ENCODE measurements around the gene APOC4.

APOC4 gene

GRCh38 chr19:44948237-44948636 lies 6.2 kb downstream of the APOC4 start:
- Mint-ChIP-seq H3K27me3 (no peaks in the 10 kb centered on the region), H3K4me1 (peaks cover 4% of the 10 kb centered on the region), H3K4me3 (no peak overlapping the region), H3K9me3 (no peaks in the 10 kb centered on the region), H3K36me3 (no peaks in the 10 kb centered on the region), H3K27ac (no peak overlapping the region)

- H3K27ac Mint-ChIP-seq: no peak overlapping the region
- H3K4me1 Mint-ChIP-seq: peaks cover 8% of the 10 kb centered on the region
- no peak overlapping the region for H3K4me3 Mint-ChIP-seq
- no peaks in the 10 kb centered on the region for H3K36me3 Mint-ChIP-seq
- H3K27me3 Mint-ChIP-seq: no peaks in the 10 kb centered on the region
- no peaks in the 10 kb centered on the region for H3K9me3 Mint-ChIP-seq
Measured at GRCh38 chr19:44948763-44949374, 6.8 kb downstream of the APOC4 start.

DNA sequence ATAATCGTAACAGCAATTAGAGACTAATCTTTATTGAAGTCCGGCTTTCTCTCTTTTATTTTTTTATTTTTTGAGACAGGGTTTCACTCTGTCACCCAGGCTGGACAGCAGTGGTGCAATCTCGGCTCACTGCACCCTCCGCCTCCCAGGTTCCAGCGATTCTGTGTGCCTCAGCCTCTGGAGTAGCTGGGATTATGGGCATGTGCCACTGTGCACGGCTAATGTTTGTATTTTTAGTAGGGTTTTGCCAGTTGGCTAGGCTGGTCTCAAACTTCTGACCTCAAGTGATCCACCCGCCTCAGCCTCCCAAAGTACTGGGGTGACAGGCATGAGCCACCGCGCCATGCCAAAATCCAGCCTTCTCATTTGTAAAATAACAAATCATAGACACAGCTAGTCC lies 7.5 kb downstream of the APOC4 start:
- Mint-ChIP-seq H3K36me3 (no peaks in the 10 kb centered on the region), H3K27me3 (no peaks in the 10 kb centered on the region), H3K27ac (no peak overlapping the region), H3K4me3 (no peak overlapping the region), H3K9me3 (no peaks in the 10 kb centered on the region), H3K4me1 (peaks cover 8% of the 10 kb centered on the region)

DNA sequence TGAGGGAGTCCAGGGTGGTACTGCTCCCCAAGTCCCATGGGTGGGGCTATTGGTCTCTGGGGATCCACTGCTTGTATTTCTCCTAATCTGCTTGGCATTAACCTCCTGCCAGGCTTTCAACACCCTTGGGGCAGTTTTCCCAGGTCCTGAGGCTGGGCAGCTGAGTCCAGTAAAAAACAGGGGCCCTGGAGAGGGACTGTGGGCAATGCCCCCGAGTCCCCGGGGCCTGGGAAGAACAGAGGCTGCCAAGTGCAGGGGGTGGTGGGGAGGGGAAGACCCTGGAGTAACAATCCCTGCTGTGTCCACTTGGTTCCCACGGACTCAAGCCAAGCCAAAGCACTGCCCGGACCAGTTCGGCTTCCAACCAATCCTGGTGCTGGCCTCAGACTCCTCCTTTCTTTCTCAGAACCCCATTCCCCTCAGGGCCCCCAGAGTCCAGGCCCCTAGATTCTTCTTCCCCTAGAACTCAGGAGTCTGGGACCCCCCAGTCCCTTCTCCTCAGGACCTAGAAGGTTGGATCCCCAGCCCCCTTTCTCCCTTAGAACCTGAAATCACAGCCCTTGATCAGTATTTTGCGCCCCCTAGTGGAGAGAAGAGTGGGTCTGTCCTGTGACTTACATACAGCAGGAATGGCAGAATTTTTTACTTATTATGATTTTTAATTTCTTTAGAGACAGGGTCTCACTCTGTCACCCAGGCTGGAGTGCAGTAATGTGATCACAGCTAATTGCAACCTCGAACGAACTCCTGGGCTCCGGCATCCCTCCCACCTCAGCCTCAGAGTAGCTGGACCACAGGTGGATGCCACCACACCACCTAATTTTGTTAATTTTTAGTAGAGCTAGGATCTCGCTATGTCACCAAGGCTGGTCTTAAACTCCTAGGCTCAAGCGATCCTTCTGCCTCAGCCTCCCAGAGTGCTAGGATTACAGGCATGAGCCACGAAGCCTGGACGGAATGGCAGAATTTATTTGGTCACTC lies 9.4 kb downstream of the APOC4 start:
- Mint-ChIP-seq H3K36me3 (no peaks in the 10 kb centered on the region), H3K4me3 (no peak overlapping the region), H3K9me3 (no peaks in the 10 kb centered on the region), H3K4me1 (peaks cover 16% of the 10 kb centered on the region), H3K27me3 (no peaks in the 10 kb centered on the region), H3K27ac (no peak overlapping the region)

GRCh38 chr19:44954278-44954648 lies 12.2 kb downstream of the APOC4 start:
- H3K27ac Mint-ChIP-seq: peak overlapping the region; percentile 94
- H3K36me3 Mint-ChIP-seq: no peaks in the 10 kb centered on the region
- H3K27me3 Mint-ChIP-seq: no peaks in the 10 kb centered on the region
- peak overlapping the region; percentile 97 for H3K4me3 Mint-ChIP-seq
- no peaks in the 10 kb centered on the region for H3K9me3 Mint-ChIP-seq
- H3K4me1 Mint-ChIP-seq: peaks cover 32% of the 10 kb centered on the region

- H3K27ac Mint-ChIP-seq: peak within 1 kb of the TSS; percentile 94
- H3K4me1 Mint-ChIP-seq: peaks cover 39% of the 10 kb centered on the region
- no peaks in the 10 kb centered on the region for H3K27me3 Mint-ChIP-seq
Measured at GRCh38 chr19:44954649-44955504, 12.8 kb downstream of the APOC4 start, which contains the start of gene CLPTM1. CLPTM1 (plus strand) TSS chr19:44955380; CDS start chr19:44955396, 16 bp downstream.

DNA sequence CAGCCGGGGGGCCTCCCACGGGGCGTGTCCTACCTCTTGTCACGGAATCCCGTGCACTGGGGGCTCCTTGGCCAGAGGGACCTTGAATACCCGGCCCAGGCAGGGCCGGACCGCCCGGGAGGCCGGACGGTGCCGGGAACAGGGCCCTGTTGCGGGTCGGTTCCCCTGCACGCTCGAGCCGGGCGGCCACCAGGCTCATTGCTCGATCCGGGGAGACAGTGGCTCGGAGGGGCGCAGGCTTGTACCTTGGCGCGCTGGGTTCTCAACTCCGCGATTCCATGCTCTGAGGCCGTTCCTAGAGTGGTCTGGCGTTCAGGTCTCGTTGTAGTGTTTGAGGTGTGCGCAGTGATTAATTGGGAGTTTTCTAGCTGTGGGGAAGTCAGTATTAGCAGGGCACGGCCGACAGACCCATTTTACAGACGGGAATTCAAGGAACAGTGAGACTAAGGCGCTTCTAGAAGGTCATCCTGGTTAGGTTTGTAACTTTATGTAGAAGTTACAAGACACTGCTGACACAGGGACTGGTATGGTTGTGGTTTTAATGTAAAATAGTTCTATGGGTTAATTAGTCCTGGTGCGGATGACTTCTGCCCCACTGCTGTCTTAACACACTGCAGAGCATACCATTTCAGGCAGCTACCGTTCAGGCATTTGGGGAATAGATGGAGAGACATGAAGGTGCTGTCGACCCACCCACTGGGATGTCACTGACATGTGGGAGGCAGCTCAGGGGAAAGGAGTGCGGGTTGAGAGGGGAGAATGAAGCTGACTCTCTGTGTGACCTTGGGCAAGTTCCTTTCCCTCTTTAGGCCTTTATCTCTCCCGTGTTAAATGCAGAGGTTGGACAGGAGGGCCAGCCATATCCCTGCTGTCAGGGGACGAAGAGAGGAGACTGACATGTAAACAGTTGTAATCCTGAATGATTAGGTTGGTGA lies 13.7 kb downstream of the APOC4 start:
- no peaks in the 10 kb centered on the region for H3K9me3 Mint-ChIP-seq
- H3K27ac Mint-ChIP-seq: peak overlapping the region; percentile 63
- H3K36me3 Mint-ChIP-seq: peaks cover 2% of the 10 kb centered on the region
- no peaks in the 10 kb centered on the region for H3K27me3 Mint-ChIP-seq
- peak overlapping the region; percentile 97 for H3K4me3 Mint-ChIP-seq
- peaks cover 46% of the 10 kb centered on the region for H3K4me1 Mint-ChIP-seq

More at GRCh38 chr19:44954649-44955504, 12.8 kb downstream of the APOC4 start, which contains the start of gene CLPTM1:
- Mint-ChIP-seq H3K9me3 (no peaks in the 10 kb centered on the region), H3K36me3 (no peaks in the 10 kb centered on the region), H3K4me3 (peak within 1 kb of the TSS; percentile 97)

GRCh38 chr19:44957526-44957925 lies 15.5 kb downstream of the APOC4 start:
- H3K27ac Mint-ChIP-seq: peak overlapping the region; percentile 42
- H3K27me3 Mint-ChIP-seq: no peaks in the 10 kb centered on the region
- H3K4me3 Mint-ChIP-seq: peak overlapping the region; percentile 97
- peaks cover 45% of the 10 kb centered on the region for H3K4me1 Mint-ChIP-seq
- no peaks in the 10 kb centered on the region for H3K9me3 Mint-ChIP-seq
- H3K36me3 Mint-ChIP-seq: peaks cover 2% of the 10 kb centered on the region

GRCh38 chr19:44958090-44958489 lies 16.1 kb downstream of the APOC4 start:
- Mint-ChIP-seq H3K27ac (peak overlapping the region; percentile 42), H3K27me3 (no peaks in the 10 kb centered on the region), H3K4me3 (no peak overlapping the region), H3K4me1 (peaks cover 45% of the 10 kb centered on the region), H3K9me3 (no peaks in the 10 kb centered on the region), H3K36me3 (peaks cover 2% of the 10 kb centered on the region)

- peaks cover 41% of the 10 kb centered on the region for H3K4me1 Mint-ChIP-seq
- no peaks in the 10 kb centered on the region for H3K9me3 Mint-ChIP-seq
- H3K36me3 Mint-ChIP-seq: peaks cover 4% of the 10 kb centered on the region
- peak overlapping the region; percentile 8 for H3K27ac Mint-ChIP-seq
- no peaks in the 10 kb centered on the region for H3K27me3 Mint-ChIP-seq
- no peak overlapping the region for H3K4me3 Mint-ChIP-seq
Measured at GRCh38 chr19:44959691-44960090, 17.7 kb downstream of the APOC4 start.

DNA sequence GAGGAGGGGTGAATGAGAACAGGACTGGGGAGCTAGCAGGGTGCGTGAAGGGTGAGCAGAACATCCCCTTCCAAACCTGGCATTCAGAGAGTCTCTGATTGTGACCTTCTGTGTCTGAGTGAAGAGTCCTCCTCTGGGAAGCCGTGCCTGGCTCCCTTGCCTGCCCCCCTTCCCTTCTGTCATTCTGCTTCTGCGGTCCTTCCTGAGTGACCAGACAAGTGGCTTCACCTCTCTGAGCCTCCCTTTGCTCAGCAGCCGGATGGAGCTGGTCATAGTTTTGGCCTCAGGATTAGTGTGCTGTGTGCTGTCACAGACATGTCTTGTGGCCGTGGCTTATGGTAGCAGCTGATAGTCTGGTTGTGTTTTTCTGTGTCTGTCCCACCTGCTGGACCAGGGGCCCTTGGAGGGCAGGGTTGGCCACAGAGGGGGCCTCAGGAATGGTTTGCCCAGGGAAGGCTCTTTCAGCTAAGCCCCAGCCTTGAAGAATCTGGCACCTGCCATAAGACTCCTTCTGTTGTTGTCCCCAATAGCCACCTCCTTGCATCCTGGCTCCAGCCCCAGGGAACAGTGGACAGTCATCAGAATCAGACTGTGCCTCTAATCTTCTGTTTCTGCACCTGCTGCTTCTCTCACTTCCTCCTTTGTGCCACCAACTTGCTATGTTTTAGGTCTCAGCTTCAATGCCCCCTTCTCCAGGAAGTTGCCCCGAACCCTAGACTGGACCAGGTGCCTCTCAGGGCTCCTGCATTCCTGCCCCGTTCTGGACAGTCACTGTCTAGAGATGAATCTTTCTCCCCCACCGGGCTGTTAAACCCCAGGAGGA lies 19.1 kb downstream of the APOC4 start:
- H3K4me1 Mint-ChIP-seq: peaks cover 37% of the 10 kb centered on the region
- peaks cover 5% of the 10 kb centered on the region for H3K36me3 Mint-ChIP-seq
- H3K4me3 Mint-ChIP-seq: no peak overlapping the region
- peak overlapping the region; percentile 12 for H3K27ac Mint-ChIP-seq
- H3K27me3 Mint-ChIP-seq: no peaks in the 10 kb centered on the region
- no peaks in the 10 kb centered on the region for H3K9me3 Mint-ChIP-seq

GRCh38 chr19:44961821-44962220 lies 19.8 kb downstream of the APOC4 start:
- Mint-ChIP-seq H3K36me3 (peaks cover 5% of the 10 kb centered on the region), H3K4me3 (no peak overlapping the region)

GRCh38 chr19:44968118-44968517 lies 26.1 kb downstream of the APOC4 start:
- Mint-ChIP-seq H3K9me3 (no peaks in the 10 kb centered on the region), H3K4me3 (no peak overlapping the region), H3K4me1 (no peaks in the 10 kb centered on the region), H3K36me3 (peaks cover 6% of the 10 kb centered on the region), H3K27me3 (no peaks in the 10 kb centered on the region), H3K27ac (no peak overlapping the region)

More at GRCh38 chr19:44961821-44962220, 19.8 kb downstream of the APOC4 start:
- Mint-ChIP-seq H3K4me1 (peaks cover 29% of the 10 kb centered on the region), H3K27me3 (no peaks in the 10 kb centered on the region), H3K27ac (no peak overlapping the region), H3K9me3 (no peaks in the 10 kb centered on the region)

GRCh38 chr19:44968670-44969069 lies 26.6 kb downstream of the APOC4 start:
- H3K4me1 Mint-ChIP-seq: no peaks in the 10 kb centered on the region
- H3K4me3 Mint-ChIP-seq: no peak overlapping the region
- no peaks in the 10 kb centered on the region for H3K9me3 Mint-ChIP-seq
- no peaks in the 10 kb centered on the region for H3K27me3 Mint-ChIP-seq
- no peak overlapping the region for H3K27ac Mint-ChIP-seq
- H3K36me3 Mint-ChIP-seq: peaks cover 6% of the 10 kb centered on the region
